ENCODE measurements around the gene CRABP1.

CRABP1 gene

DNA sequence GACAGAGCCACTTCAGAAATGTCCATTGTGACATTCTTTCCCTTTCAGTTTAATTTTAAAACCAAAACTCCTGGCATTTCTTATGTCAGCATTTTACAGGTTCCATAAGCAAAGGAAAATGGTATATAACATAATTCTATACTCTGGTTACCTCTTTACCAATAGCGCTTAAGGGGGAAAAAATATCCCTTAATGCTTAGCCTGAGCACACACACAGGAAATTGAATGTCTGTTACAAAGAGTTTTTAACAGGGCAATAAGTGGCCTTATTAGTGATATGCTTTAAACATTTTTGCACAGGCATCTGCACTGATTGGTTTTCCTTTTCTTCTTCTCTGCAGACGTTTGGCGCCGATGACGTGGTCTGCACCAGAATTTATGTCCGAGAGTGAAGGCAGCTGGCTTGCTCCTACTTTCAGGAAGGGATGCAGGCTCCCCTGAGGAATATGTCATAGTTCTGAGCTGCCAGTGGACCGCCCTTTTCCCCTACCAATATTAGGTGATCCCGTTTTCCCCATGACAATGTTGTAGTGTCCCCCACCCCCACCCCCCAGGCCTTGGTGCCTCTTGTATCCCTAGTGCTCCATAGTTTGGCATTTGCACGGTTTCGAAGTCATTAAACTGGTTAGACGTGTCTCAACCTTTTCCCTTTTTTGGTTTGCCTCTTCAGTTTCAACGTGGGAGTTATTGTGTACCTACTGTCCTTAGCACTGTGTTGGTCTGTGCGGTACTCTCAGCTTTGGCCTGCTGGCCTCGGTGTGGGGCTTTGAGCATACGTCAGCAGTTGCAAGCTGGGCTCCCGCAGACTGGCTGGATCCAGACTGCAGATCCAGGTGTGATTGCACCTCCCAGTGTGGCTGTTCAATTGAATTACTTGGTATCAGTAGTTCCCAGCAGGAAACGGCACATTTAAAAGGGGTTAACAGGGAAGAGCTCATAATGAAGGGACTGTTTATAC is 7.7 kb downstream of the CRABP1 start:
- DNase-seq (ENCODE audit: low read depth, low spot score), result no peak

DNA sequence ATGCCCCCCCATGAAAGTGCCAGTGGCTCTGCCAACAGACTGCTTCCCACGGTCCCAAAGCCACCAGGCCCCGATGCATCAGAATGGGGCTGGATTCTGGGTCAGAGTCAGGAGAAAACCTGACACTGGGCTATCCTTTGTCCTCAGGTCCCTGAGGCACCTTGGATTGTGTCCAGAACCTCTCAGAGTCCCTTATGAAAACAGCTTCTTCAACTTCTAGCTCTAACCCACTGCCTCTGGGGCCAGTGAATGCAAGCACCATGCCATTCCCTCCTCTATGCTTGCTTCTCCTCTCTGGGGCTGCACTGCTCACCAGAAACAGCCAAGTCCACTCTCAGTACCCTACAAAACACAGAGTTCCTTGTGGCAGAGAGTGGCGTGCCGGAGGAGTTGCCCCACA is 9.9 kb downstream of the CRABP1 start:
- no peak for DNase-seq (ENCODE audit: low read depth, low spot score)

DNA sequence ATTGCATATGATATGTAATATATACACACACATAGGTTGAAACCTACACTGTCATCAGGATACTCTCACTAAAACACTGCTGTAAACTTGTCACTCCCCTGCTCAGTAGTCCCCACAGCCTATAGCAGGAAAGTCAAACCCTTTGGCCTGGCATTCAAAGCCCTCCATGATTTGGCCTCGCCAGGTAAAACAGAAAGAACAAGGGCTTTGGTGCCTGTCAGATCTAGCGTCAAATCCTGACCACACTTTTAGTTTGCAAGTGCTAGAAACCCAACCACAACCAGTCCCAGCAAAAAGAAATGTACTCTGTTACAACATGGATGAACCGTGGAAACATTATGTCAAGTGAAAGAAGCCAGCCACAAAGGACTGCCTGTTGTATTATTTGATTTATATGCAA is 11.4 kb downstream of the CRABP1 start:
- no peak for DNase-seq (ENCODE audit: low read depth, low spot score)

- no peak for DNase-seq (ENCODE audit: low read depth, low spot score)
These were observed 12.9 kb downstream of the CRABP1 start for GRCh38 chr15:78353093-78353492.

DNA sequence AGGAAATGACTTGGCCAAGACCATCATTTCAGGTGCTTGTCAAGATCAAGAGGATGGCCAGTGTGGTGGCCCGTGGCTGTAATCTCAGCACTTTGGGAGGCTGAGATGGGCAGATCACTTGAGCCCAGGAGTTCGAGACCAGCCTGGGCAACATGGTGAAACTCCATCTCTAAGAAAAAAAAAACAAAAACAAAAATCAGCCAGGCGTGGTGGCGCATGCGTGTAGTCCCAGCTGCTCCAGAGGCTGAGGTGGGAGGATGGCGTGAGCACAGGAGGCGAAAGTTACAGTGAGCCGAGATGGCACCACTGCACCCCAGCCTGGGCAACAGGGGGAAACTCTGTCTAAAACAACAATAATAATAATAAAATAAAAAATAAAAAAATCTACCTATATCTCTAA is 15.0 kb downstream of the CRABP1 start:
- DNase-seq (ENCODE audit: low read depth, low spot score), result no peak

DNA sequence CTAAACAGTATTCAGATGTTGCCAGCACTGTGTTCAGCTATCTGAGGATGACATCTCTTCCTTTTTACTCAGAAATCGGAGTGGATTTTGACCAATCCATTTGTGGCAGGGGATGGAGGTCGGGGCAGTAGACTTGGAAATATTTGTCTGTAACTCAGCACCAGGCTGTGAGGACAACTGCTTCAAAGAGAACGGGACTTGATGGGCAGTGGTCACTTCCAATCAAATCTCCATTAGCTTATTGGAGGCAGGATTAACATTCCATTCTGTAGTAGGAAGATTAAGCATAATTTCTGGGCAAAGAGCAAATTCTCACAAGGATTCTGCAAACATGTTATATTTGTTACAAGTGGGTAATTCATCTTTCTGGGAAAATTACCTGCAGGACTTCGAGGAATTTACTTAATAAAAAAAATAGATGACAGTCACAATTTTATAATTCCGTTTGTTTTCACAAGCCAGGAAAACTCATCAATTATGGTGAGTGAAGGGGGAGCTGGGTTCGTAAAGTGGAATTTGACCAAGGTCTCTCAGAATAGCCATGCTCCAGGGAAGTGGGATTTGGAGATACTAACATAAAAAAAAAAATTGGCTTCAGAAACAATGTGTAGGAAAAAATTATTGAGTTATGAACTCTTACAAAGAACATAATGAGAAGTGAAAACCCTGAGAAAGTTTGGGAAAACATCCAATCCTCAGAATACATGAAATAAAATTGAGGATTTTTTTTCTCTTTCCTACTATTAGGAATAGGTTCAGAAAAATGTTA is 18.1 kb downstream of the CRABP1 start:
- DNase-seq (ENCODE audit: low read depth, low spot score), result no peak

DNA sequence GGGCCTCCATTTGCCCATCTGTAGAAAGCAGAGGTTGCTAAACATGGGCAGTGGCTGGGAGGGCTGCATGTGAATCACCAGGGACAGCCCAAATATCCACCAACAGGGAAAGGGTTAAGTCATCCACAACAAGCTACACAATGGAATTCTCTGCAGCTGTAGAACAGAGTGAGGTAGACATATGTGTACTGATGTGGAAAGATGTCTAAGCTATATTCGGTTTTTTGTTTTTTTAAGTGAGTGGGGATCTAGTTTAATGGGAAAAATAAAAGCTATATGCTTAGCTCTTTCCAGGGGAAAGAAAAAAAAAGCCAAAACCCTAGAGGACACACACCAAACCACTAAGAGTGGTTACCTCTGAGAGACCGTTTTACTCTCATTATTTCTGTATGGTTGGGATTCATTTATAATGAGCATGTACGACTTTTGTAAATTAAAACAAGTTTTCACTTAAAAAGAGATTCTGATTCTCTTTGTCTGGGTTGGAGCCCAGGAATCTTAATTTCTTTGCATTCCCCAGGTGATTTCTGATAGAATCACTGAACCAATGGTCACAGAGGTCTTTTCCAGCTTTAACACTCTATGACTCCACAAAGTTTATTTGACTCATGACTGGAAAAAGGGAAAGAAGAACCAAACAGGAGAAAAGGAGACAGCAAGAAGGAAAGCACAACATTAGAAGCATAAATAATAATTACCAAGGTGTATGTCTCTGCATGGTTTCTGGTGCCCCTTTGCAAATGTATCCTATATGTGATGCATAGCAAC is 19.1 kb downstream of the CRABP1 start:
- DNase-seq (ENCODE audit: low read depth, low spot score), result no peak

GRCh38 chr15:78360367-78360801 is 20.2 kb downstream of the CRABP1 start:
- DNase-seq (ENCODE audit: low read depth, low spot score), result no peak

DNA sequence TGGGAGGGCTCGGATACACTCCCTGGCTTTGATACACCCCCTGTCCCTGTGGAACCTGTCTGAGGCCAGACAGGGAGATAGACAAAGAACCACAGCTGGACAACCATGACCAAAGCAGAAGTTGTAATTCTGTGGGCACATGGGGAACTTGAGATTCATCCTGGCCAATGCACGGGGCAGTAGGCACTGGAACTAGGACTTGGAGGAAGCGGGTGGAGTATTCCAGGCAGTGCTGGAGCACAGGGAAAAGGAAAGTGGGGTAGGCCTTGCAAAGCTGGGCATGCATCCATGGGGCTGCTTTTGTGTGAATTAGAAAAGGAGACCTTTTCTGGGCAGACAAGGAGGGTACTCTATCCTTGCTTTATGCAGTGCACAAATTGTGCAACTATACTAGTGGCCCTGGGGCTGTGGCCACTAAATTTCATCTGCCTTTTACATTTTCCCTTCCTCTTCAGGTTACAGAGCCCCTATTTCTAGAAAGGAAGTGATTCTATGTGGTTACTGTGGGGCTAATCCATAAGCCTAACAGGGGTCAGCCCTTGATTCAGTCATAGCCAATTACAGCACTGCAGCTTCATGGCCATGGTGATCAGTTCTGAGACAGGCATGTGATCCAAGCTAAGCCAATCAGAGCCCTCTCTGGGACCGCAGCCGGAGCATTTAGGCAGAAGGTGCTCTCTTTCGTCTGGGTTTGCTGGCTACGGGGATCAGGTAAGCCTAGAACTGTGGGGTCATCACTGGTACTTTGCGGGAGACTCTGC is 21.0 kb downstream of the CRABP1 start:
- no peak for DNase-seq (ENCODE audit: low read depth, low spot score)

DNA sequence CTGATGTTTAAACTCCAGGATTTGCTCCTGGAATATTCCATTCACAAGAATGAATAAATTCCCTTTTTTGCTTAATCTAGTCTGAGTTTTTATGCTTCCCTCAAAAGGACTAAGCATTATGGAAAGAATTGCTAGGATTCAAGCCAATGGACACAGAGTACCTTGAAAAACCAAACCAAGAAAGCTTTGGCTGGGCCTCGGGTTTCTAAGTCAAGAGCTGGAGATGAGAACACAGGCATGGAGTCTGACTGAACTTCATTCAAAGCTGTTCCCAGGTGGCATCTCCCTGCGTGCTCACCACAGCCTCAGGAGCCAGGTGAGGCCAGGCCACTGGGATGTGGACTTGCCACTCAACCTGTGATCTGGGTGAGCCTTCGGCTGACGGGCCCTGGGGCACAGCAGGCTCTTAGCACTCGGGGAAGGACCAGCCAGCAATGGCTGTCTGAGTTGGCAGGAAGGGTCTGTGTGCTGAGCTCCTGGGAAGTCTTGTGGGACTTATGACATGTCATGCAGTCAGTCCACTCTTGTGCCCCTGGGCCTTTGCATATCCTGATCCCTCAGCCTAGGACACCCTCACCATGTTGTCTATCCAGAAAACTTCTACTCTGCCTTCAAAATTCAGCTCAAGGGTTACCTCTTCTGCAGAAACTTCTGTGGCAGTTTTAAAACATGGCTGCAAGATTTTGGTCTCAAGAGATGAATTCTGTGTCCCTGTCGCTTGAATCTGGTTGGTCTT is 21.8 kb downstream of the CRABP1 start:
- DNase-seq (ENCODE audit: low read depth, low spot score), result no peak

GRCh38 chr15:78362716-78363380 is 22.7 kb downstream of the CRABP1 start:
- no peak for DNase-seq (ENCODE audit: low read depth, low spot score)

- DNase-seq (ENCODE audit: low read depth, low spot score), result no peak
These were observed 23.2 kb downstream of the CRABP1 start for GRCh38 chr15:78363381-78363734.

DNA sequence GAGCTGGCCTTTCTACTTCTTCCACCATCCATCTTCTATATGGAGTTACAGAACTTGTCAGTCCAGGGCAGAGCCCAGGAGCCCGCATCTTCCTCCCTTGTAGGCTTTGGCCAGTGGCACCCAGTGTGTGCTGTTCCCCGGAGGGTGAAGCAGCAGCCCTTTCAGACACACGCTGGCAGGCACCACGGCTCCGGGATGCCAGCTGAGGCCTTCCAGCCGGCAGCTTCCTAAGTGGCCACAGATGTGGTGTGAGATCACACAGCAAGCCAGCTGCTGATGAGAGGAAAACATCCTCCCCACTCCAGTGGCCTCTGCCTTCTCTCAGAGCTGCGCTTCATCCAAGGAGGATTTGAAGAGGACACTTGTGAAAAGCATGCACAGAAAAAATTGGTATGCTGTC is 24.1 kb downstream of the CRABP1 start:
- no peak for DNase-seq (ENCODE audit: low read depth, low spot score)

DNA sequence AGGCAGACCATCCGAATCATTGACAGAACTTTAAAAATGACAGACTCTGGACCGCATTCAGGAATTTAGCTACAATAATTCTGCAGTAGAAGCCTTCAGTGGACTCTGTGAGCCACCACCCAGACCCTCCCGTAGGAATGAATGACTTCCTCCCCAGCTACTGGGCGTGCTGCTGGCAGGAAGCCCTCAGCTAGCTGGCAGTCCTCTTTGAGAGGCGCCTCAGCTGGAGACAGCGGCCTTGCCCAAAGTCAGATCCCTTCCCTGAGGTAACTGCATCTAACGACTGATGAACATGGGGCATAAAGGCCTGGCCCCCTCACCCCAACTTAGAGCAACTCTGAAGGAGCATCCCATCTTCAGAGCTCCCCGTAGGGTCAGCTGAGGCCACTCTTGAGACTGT is 25.8 kb downstream of the CRABP1 start:
- DNase-seq (ENCODE audit: low read depth, low spot score), result no peak

DNA sequence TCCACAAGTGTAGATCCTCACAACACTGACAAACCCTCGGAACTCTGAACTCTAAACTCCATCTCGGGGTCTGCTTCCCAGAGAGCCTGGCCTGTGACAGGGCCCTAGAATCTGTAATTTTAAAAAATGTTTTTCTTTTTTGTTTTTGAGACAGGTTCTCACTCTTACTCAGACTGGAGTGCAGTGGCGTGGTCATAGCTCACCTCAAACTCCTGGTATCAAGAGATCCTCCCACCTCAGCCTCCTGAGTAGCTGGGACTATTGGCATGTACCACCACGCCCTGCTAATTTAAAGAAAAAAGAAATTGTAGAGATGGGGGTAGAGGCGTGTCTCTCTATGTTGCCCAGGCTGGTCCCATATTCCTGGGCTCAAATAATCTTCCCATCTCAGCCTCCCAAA is 26.2 kb downstream of the CRABP1 start:
- DNase-seq (ENCODE audit: low read depth, low spot score), result no peak

- no peak for DNase-seq (ENCODE audit: low read depth, low spot score)
These were observed 28.5 kb downstream of the CRABP1 start for GRCh38 chr15:78368651-78369050.

GRCh38 chr15:78369161-78369560 is 29.0 kb downstream of the CRABP1 start:
- no peak for DNase-seq (ENCODE audit: low read depth, low spot score)

- no peak for DNase-seq (ENCODE audit: low read depth, low spot score)
These were observed 29.9 kb downstream of the CRABP1 start for GRCh38 chr15:78370013-78370412.

DNA sequence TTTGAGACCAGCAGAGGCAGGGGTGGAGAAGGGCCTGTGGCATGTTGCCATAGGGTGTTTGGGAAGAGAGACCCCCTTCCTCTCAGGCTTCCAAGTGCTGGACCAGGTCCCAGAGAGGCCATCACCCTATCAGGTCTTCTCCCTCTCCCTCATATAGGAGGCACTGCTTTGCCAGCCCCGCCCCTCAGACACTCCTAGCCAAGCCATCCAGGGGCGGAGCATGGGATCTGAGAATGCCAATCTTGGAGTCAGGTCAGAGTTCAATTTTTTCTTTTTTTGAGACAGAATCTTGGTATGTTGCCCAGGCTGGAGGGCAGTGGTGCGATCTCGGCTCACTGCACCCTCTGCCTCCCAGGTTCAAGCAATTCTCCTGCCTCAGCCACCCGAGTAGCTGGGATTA is 32.7 kb downstream of the CRABP1 start:
- DNase-seq (ENCODE audit: low read depth, low spot score), result no peak

All from iPS DF 19.7 (cell line).